Stimulated activated CD4-positive, alpha-beta T cell treated with anti-CD3 and anti-CD28 coated beads, Interleukin-1b, Interleukin-23, amount 100 ng/mL, for 24 hours (primary cell): ENCODE measurements around the gene RUBCN.
A peak's percentile ranks its signal among the peaks of the same experiment; 100 is the strongest.
"Not testable (repeated sequence)": the region's sequence is repeated elsewhere in the genome, so short reads cannot be mapped to it uniquely, and the experiment has no call there.

Experiments
- DNase-seq, 4 experiments: peaks; one replicate each; pipeline ENCODE4 v3.0.0-alpha.2; 2020; ENCODE audit warnings: low read depth in 4 of 4, low spot score in 1 of 4

Gene RUBCN

DNA sequence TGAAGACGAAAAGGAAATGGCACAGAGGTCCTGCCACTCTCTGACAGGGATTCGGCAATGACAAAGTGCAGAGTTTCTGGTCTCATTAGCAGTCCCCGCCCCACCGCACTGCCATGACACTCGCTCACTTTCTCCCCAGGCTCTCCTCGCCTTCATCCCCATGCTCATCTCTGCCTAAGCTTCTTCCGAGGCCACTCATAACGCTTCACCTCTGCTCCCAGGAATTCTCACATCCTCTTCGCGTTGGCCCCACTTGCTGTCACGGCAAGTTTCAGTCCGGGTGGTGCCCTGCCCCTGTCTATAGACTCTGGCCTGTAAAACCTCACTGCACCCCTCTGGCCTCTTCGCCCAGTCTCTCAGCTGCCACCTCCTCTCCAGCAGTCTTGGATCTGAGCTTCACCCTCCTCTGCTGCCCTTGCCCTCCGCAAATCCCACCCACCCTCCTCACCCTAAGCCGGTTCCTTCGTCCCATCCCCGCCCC is 654 bp downstream of the RUBCN start:
- DNase-seq: peak in 1 of 4 experiments; percentile 46

GRCh38 chr3:197734667-197735318 is 1.9 kb downstream of the RUBCN start:
- DNase-seq: no peak

DNA sequence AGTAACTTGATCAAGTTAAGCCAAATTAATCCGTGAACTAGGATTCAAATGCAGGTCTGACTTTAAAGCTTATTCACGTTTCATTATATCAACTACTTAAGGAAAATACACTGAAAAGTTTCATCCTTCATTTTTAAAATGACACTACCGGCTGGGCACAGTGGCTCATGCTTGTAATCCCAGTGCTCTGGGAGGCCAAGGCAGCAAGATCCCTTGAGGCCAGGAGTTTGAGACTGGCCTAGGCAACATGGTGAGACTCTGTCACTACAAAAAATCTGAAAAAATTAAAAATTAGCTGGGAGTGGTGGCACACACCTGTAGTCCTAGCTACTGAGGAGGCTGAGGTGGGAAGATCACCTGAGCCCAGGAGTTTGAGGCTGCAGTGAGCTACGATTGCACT is 3.7 kb downstream of the RUBCN start:
- DNase-seq: no peak

DNA sequence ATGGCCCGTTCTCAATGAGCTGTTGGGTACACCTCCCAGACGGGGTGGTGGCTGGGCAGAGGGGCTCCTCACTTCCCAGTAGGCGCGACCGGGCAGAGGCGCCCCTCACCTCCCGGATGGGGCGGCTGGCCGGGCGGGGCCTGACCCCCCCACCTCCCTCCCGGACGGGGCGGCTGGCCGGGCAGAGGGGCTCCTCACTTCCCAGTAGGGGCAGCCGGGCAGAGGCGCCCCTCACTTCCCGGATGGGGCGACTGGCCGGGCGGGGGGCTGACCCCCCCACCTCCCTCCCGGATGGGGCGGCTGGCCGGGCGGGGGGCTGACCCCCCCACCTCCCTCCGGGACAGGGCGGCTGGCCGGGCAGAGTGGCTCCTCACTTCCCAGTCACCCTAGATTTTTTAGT is 5.2 kb downstream of the RUBCN start:
- DNase-seq: not testable (repeated sequence)

DNA sequence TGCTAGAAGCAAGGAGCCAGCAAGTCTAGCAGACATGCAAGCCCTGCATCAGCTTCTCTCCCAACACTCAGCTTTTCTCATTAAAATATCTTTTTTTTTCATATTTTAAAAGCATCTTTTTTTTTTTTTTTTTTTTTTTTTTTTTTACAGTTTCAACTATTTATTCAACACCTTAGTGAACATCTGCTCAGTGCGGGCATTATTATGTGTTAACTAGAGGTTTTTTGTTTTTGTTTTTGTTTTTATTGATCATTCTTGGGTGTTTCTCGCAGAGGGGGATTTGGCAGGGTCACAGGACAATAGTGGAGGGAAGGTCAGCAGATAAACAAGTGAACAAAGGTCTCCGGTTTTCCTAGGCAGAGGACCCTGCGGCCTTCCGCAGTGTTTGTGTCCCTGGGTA is 5.9 kb downstream of the RUBCN start:
- DNase-seq: not testable (repeated sequence)

- DNase-seq: no peak
Observed at GRCh38 chr3:197730200-197730599, 6.5 kb downstream of the RUBCN start.

DNA sequence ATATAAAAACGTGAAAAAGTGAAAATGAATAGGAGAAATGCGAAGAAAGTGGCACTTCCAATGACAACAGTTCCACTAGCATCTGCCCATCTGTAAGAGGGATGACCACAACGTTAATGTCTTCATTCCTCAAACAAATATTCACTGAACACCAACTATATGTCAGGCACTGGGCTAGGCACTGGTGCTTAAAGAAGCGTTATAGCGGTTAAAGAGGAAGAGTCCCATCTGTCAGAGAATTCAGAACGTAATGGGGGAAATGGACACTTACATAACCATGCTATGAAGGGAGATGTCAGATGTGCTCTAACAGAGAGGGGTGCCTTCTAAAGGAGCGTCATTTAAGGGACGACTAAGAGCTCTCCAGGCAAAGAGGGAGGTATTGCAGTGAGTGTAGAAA is 8.2 kb downstream of the RUBCN start:
- DNase-seq: no peak

DNA sequence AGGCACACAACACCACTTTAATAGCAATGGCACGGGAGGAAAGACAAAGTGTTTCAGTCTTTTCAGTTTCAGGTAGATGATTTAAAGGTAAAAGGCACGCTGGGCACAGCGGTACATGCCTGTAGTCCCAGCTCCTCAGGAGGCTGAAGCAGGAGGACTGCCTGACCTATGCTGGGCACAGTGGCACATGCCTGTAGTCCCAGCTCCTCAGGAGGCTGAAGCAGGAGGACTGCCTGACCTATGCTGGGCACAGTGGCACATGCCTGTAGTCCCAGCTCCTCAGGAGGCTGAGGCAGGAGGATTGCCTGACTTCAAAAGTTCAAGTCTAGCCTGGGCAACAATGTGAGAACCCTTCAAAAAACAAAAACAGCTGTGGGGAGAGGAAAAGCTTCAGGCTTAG is 8.8 kb downstream of the RUBCN start:
- DNase-seq: not testable (repeated sequence)

DNA sequence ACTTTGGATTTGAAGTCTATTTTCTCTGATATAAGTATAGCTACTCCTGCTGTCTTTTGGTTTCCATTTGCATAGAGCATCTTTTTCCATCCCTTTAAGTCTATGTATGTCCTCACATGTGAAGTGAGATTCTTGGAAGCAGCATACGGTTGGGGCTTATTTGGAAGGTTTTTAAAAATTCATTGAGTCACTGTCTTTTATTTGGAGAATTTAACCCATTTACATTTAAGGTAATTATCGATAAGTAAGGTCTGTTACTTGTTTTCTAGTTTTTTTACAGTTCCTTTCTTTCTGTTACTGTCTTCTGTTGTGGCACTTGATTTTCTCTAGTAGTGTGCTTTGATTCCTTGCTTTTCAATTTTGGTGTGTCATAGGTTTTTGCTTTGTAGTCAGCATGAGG is 14.0 kb downstream of the RUBCN start:
- DNase-seq: no peak

GRCh38 chr3:197720694-197721093 is 16.0 kb downstream of the RUBCN start:
- DNase-seq: no peak

DNA sequence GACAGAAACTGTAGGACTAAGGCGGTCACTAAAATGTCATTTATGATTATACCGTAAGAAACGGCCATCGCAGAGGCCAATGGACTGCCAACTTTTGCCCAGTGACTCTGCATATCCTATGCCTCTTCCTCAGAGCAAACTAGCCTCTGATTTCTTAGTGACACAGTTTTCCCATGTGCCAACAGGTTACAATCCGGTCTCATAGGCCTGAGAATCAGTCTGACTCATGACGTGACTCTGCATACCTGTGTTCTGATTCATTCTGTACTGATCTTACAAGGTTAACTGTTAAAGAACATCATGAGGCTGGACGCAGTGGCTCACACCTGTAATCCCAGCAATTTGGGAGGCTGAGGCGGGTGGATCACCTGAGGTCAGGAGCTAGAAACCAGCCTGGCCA is 17.8 kb downstream of the RUBCN start:
- DNase-seq: no peak

GRCh38 chr3:197714251-197714650 is 22.5 kb downstream of the RUBCN start:
- DNase-seq: no peak

DNA sequence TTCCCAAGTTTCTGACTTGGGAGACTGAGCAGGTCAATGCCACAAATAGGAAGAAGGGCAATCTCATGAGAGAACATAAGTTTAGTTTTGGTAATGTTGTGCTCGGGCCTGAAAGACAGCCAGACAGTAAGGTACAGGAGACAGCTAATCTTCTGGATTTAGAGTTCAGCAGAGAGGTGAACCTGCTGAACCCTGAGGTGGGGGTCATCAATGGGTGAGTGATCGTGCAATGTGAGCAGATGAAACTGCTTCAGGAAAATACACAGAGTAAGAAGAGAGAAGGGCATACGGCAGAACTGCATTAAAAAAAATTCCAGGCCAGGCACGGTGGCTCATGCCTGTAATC is 23.3 kb downstream of the RUBCN start:
- no peak for DNase-seq

DNA sequence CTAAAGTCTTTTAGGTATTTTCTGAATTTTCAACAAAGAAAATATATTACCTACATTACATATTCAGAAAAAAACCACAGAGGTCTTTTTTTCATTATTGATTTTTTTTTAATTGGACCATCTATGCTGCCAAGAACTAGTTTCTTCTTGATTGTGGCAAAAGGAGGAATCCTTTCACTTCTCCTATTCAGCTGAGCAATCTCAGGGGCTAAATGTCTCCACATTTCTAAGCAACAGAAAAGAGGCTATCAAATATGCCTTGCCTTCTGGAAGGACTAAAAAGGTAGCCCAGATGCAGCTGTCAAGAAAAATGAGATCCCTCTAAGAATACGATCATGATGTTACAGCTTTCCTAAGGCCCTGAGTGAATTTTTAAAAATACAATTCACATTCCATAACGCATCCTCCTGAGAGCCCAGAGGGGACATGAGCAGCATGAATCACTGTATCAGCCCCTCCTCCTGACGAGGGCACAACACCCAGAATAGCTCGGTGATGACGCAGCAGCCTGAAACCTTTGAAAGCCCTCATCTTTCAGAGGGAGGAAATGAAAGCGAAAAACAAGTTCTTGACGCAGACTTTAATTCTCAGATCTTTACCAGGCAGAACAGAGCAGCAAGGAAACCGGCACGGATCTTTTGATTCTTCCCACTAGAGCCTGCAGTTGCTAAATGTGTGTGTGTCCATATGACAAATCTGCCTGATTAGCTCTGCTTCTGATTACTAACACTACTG is 24.6 kb downstream of the RUBCN start:
- DNase-seq: peak; percentile 45 to 80 (median 72)

DNA sequence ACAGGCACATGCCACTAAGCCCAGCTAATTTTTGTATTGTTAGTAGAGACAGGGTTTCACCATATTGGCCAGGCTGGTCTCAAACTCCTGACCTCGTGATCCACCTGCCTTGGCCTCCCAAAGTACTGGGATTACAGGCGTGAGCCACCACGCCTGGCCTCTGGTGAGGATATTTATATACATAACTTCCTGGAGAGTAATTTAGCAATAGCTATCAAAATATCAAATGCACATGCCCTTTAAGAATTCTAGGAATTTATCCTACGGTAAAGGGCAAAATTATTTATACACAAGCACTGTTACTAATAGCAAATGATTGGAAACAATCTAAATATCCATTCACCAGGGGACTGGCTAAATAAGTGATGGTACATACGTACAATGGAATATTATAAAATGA is 25.7 kb downstream of the RUBCN start:
- DNase-seq: not testable (repeated sequence)

GRCh38 chr3:197709135-197709534 is 27.6 kb downstream of the RUBCN start:
- DNase-seq: no peak

- no peak for DNase-seq
Observed at GRCh38 chr3:197706658-197707057, 30.0 kb downstream of the RUBCN start.

- DNase-seq: no peak
Observed at GRCh38 chr3:197701841-197702240, 34.9 kb downstream of the RUBCN start.

DNA sequence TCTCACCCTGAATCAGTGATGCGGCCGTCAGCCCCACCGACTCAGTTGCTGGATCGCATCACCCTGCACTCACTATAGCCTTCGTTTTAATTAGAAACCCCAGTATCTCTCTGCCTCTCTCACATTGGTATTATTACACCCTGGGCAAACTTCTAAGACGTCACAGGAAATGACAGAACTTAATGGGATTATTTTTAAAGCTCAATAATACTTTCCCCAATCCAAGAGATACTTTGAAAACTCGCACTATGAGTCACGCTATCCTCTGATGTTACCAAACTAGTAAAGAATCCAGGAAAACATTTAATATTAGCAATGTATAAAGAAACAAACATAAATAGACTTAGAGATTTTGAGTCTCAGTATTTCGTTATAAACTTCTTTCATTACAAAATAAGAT is 36.6 kb downstream of the RUBCN start:
- no peak for DNase-seq

GRCh38 chr3:197697355-197697754 is 39.3 kb downstream of the RUBCN start:
- no peak for DNase-seq

DNA sequence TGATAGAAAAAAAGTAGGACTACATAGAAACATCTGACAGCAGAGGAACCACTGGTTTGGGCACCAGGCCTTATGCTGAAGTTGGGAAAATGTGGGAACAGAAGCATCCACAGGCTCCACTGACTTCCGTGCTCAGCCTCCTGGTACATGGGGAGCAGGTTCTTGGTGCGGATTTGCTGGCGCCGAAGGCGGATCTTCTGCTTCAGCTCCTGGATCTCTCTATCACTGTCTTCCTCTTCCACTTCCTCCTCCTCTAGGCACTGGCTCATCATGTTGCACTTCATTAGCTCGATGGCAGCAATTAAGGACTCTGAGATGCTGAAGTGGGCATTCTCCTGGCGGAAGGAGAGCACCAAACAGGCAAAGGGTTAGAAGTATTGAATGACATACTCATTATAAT is 42.5 kb downstream of the RUBCN start:
- DNase-seq: no peak

DNA sequence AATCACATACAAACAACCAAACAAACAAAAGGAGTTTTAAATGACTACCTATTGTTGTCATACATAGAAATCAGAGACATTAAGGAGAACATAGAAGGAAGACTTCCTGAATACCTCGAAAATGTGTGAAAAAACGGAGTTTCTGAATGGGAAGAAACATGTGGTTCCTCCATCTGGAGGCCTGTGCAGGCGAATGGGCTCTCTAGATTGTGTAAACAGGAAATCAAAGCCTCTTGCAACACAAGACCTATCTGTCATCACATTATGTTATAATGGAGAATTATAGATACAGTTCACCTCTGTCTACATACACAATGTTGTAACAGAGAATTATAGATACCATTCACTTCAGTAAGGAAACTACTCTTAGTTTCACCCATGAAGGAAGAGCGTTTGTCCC is 44.1 kb downstream of the RUBCN start:
- no peak for DNase-seq

- DNase-seq: no peak
Observed at GRCh38 chr3:197690754-197691153, 46.0 kb downstream of the RUBCN start.
